ENCODE measurements around the gene TMEM158. TPM values are rescaled to one million over a fixed set of nuclear protein-coding genes. Genes with fewer than 3 reads are reported as not detected.
A peak's percentile ranks its signal among the peaks of the same experiment; 100 is the strongest.

The TMEM158 gene
- polyA plus RNA-seq, 1 donor (not counting 4 experiments of a cell fraction or from before 2014, with no cell fraction given) = 2.0 TPM

GRCh38 chr3:45227071-45227820, 1.2 kb upstream of the TMEM158 start:
- Histone ChIP-seq H2AFZ (ENCODE audit: control insufficient read depth, low read length) (no peak overlapping the region), H3K9me3 (ENCODE audit: control insufficient read depth, low read depth, low read length) (no peaks in the 10 kb centered on the region), H3K36me3 (ENCODE audit: control insufficient read depth in 2 of 2, extremely low read depth in 1 of 2, insufficient read depth in 2 of 2, low read length in 2 of 2) (no peaks in the 10 kb centered on the region), H3K27ac (ENCODE audit: control insufficient read depth, insufficient read depth, low read length) (no peak overlapping the region), H3K4me3 (ENCODE audit: control insufficient read depth in 2 of 3, extremely low read depth in 1 of 3, insufficient read depth in 2 of 3, low read depth in 1 of 3, low read length in 3 of 3) (peak overlapping the region in 1 of 3 experiments; percentile 71), H3K4me1 (ENCODE audit: control insufficient read depth, extremely low read depth, insufficient read depth, low read length) (peaks cover 17% of the 10 kb centered on the region), H3K79me2 (ENCODE audit: control insufficient read depth, insufficient read depth, low read length) (no peaks in the 10 kb centered on the region), H3K27me3 (ENCODE audit: control insufficient read depth, extremely low read depth, insufficient read depth, low read length) (peaks cover 18% of the 10 kb centered on the region), H3K9ac (ENCODE audit: control insufficient read depth, extremely low read depth, insufficient read depth, low read length) (no peak overlapping the region), H3K4me2 (ENCODE audit: control insufficient read depth, extremely low read depth, insufficient read depth, low read depth, low read length) (no peak overlapping the region), H4K20me1 (ENCODE audit: control insufficient read depth, extremely low read depth, insufficient read depth, low read length) (no peaks in the 10 kb centered on the region), H3K9me1 (ENCODE audit: control insufficient read depth, extremely low read depth, insufficient read depth, low read length) (no peaks in the 10 kb centered on the region)
- FAIRE-seq (no peak), DNase-seq (ENCODE audit: low read depth, low spot score) (no peak)
- TF ChIP-seq EZH2 (IDR thresholded peaks at IDR 0.05; ENCODE audit: low read length) = no peak
- TF ChIP-seq CTCF (optimal IDR thresholded peaks at IDR 0.05 in 1 of 3, IDR thresholded peaks at IDR 0.05 in 1 of 3, conservative IDR thresholded peaks at IDR 0.05 in 1 of 3; ENCODE audit: extremely low read depth in 1 of 3, insufficient read depth in 2 of 3, low read length in 3 of 3) = no peak
- dilution Hi-C loops (cut with MboI; ENCODE audit: extremely low pct_ligation_motif_present, low sequenced_read_pairs) = no loop called here

GRCh38 chr3:45225465-45226205, 452 bp downstream of the TMEM158 start:
- Histone ChIP-seq H2AFZ (ENCODE audit: control insufficient read depth, low read length) (peak overlapping the region; percentile 83), H3K27ac (ENCODE audit: control insufficient read depth, insufficient read depth, low read length) (no peak overlapping the region), H4K20me1 (ENCODE audit: control insufficient read depth, extremely low read depth, insufficient read depth, low read length) (no peaks in the 10 kb centered on the region)

More at GRCh38 chr3:45225465-45226205, 452 bp downstream of the TMEM158 start:
- FAIRE-seq (no peak), DNase-seq (ENCODE audit: low read depth, low spot score) (no peak)
- H3K36me3 ChIP-seq (ENCODE audit: control insufficient read depth in 2 of 2, extremely low read depth in 1 of 2, insufficient read depth in 2 of 2, low read length in 2 of 2) = no peaks in the 10 kb centered on the region
- no peak for TF ChIP-seq CTCF (optimal IDR thresholded peaks at IDR 0.05 in 1 of 3, IDR thresholded peaks at IDR 0.05 in 1 of 3, conservative IDR thresholded peaks at IDR 0.05 in 1 of 3; ENCODE audit: extremely low read depth in 1 of 3, insufficient read depth in 2 of 3, low read length in 3 of 3)
- no peak for TF ChIP-seq EZH2 (IDR thresholded peaks at IDR 0.05; ENCODE audit: low read length)
- H3K4me2 ChIP-seq (ENCODE audit: control insufficient read depth, extremely low read depth, insufficient read depth, low read depth, low read length) = peak overlapping the region; percentile 80
- dilution Hi-C loops (cut with MboI; ENCODE audit: extremely low pct_ligation_motif_present, low sequenced_read_pairs) = no loop called here
- peak overlapping the region; percentile 70 for H3K9ac ChIP-seq (ENCODE audit: control insufficient read depth, extremely low read depth, insufficient read depth, low read length)
- H3K79me2 ChIP-seq (ENCODE audit: control insufficient read depth, insufficient read depth, low read length) = no peaks in the 10 kb centered on the region
- H3K4me3 ChIP-seq (ENCODE audit: control insufficient read depth in 2 of 3, extremely low read depth in 1 of 3, insufficient read depth in 2 of 3, low read depth in 1 of 3, low read length in 3 of 3) = peak overlapping the region; percentile 52 to 76 (median 73)
- peaks cover 17% of the 10 kb centered on the region for H3K4me1 ChIP-seq (ENCODE audit: control insufficient read depth, extremely low read depth, insufficient read depth, low read length)
- H3K9me1 ChIP-seq (ENCODE audit: control insufficient read depth, extremely low read depth, insufficient read depth, low read length) = no peaks in the 10 kb centered on the region
- H3K9me3 ChIP-seq (ENCODE audit: control insufficient read depth, low read depth, low read length) = no peaks in the 10 kb centered on the region
- peaks cover 18% of the 10 kb centered on the region for H3K27me3 ChIP-seq (ENCODE audit: control insufficient read depth, extremely low read depth, insufficient read depth, low read length)
